ENCODE results near the gene CES4A. TPM values are rescaled to one million over a fixed set of nuclear protein-coding genes. Genes with fewer than 3 reads are reported as not detected.
"Not testable (repeated sequence)": the region's sequence is repeated elsewhere in the genome, so short reads cannot be mapped to it uniquely, and the experiment has no call there.

The CES4A gene
- total RNA-seq, 1 experiment from 2014 or later, result not detected

DNA sequence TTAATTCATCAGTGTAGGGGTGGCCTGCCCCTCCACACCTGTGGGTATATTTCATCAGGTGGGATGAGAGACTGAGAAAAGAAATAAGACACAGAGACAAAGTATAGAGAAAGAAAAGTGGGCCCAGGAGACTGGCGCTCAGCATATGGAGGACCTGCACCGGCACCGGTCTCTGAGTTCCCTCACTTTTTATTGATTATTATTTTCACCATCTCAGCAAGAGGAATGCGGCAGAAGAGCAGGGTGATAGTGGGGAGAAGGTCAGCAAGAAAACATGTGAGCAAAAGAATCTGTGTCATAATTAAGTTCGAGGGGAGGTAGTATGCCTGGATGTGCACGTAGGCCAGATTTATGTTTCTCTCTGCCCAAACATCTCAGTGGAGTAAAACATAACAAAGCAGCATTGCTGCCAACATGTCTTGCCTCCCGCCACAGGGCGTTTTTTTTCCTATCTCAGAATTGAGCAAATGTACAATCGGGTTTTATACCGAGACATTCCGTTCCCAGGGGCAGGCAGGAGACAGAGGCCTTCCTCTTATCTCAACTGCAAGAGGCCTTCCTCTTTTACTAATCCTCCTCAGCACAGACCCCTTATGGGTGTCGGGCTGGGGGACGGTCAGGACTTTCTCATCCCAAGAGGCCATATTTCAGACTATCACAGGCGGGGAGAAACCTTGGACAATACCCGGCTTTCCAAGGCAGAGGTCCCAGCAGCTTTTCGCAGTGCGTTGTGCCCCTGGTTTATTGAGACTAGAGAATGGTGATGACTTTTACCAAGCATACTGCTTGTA, 32.8 kb upstream of the CES4A start:
- DNase-seq (ENCODE audit: low read depth), result not testable (repeated sequence)

DNA sequence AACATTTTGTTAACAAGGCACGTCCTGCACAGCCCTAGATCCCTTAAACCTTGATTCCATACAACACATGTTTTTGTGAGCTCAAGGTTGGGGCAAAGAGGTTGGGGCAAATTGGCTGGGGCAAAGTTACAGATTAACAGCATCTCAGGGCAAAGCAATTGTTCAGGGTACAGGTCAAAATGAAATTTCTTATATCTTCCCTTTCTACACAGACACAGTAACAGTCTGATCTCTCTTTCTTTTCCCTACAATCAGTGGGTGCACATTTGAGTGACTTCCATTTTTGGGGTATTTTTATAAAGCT, 32.3 kb upstream of the CES4A start:
- not testable (repeated sequence) for DNase-seq (ENCODE audit: low read depth)

DNA sequence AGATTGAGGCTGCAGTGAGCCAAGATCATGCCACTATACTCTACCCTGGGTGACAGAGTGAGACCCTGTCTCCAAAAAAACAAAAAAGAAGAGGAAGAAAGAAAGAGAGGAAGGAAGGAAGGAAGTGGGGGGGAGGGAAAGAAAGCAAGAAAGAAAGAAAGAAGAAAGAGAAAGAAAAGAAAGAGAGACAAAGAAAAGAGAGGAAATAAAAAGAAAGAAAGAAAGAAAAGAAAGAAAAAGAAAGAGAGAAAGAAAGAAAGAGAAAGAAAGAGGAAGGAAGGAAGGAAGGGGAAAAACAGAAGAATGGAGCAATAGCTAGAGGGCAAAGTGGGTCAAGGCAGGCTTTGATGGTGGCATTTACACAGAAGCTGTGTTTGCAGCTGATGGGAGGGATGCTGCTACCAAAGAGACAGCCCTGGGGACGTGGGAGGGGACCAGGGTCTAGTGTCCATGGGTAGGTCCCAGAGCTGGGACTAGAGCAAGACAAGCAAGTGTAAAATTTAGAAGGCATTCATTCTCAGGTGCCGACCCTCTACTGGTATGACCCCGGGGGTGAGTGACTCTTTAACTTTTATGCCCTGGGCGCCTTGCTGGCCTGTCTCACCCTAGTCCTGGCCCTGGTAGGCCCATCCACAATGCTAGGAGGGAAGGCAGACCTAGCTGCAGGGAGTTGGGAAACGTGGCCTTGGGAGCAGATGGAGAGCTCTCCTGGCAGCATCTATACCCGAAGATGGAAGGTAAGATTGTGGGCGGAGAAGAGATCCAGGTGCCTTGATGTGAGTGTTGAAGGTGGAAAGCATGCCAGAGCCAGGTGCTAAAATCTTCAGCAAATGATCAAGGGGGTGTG, 29.3 kb upstream of the CES4A start:
- no peak for DNase-seq (ENCODE audit: low read depth)

DNA sequence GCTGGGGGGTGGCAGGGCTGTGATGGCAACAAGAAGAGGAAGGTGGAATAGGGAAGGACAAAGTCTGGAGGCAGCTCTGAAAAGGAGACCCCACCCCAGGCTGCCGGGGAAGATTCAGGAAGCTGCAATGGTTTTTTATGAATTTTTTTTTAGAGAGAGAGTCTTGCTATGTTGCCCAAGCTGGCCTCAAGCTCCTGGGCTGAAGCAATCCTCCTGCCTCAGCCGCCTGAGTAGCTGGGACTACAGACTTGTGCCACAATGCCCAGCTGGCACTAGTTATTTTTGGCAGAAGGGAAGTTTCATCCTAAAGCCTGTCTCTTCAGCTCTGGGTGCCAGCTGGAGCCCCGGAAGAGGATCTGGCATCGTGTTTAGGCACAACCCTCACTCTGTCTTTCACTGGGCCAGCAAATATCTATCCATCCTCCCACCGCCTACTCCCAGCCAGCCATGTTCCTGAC, 28.7 kb upstream of the CES4A start:
- DNase-seq (ENCODE audit: low read depth), result no peak

DNA sequence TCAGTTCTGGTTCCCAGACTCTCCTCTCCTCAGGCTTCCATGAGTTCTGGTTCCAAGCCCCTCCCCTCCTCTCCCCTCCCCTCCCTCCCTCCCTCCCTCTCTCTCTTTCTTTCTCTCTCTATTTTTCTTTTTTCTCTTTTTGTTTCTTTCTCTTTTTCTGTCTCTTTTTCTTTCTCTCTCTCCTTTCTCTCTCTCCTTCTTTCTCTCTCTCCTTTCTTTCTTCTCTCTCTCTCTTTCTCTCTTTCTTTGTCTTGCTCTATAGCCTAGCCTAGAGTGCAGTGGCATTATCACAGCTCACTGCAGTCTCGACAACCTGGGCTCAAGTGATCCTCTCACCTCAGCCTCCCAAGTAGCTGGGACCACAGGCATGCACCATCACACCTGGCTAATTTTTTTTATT, 28.1 kb upstream of the CES4A start:
- DNase-seq (ENCODE audit: low read depth), result no peak

DNA sequence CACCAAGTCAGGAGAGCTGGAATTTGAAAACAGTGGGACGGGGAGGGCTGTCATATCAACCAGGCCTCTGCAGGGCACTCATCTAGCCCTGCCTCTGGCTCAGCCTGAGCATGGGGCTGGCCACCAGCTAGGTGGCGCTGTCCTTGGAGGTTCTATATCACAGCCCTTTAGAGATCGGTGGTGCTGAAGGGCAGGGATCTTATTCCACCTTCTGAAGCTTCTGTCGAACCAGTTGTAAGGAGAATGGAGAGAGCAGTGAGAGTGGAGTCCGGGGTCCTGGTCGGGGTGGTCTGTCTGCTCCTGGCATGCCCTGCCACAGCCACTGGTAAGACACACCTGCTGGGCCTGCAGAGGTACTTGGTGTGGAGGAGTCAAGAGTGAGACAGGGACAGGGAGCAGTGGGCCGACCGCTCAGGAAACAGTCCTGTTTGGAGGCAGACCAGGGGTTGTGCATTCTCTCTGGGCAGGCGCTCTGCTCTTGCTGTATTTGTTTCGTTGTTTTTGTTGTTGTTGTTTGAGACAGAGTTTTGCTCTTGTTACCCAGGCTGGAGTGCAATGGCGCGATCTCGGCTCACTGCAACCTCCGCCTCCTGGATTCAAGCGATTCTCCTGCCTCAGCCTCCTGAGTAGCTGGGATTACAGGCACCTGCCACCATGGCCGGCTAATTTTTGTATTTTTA, 27.2 kb upstream of the CES4A start, which contains the start of gene CES3:
Gene CES3 (plus strand): TSS at position 202 of the 680 bp plus-strand sequence. CDS start 42 bp downstream, at position 244.
- peak; percentile 69 for DNase-seq (ENCODE audit: low read depth)

DNA sequence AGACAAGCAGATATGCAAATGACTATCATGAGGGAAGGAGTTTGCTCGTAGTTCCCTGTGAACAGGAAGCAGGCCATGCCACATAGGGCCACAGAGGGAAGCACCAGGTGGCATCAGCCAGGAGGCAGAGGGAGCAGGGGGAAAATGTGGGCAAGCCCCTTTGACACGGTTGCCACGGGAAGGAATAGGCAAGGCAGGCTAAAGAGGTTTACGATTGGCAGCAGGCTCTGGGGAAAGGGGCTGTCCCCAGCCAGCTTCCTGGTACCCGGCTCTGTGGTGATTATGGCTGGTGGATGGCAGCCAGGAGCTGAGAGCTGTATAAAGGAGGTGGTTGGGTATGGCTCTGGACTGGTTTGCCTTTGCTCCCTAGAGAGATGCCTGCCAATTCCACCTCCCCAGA, 26.5 kb upstream of the CES4A start:
- DNase-seq (ENCODE audit: low read depth), result no peak

DNA sequence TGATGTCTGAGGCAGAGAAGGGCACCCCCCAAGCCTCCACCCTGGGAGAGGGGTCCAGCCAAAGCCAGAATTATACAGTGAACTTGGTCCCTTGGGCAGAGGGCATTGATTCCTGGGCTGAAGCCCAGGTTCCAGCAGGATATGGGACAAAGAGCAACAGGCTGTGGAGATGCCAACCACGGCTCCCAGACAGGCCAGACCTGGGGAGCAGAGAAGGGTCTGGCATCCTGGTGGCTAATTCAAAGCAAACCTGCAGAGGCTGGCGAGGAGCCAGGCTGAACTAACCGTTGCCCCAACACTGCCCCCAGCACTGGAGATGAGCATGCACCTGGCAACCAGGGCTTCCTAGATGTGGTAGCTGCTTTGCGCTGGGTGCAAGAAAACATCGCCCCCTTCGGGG, 24.3 kb upstream of the CES4A start:
- no peak for DNase-seq (ENCODE audit: low read depth)

DNA sequence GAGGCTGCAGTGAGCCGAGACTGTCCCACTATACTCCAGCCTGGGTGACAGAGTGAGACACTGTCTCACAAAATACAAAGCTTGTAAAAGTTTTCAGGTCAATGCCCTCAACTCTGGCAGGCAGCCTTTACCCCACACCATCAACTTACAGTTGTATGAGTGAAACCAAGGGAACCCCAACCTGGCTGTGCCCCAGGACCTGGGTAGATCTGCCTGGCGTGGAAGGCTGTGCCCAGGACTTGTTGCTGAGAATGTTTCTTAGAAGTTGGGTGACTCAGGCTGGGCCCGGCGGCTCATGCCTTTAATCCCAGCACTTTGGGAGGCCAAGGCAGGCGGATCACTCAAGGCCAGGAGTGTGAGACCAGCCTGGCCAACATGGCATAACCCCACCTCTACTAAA, 19.5 kb upstream of the CES4A start:
- DNase-seq (ENCODE audit: low read depth), result peak; percentile 74

DNA sequence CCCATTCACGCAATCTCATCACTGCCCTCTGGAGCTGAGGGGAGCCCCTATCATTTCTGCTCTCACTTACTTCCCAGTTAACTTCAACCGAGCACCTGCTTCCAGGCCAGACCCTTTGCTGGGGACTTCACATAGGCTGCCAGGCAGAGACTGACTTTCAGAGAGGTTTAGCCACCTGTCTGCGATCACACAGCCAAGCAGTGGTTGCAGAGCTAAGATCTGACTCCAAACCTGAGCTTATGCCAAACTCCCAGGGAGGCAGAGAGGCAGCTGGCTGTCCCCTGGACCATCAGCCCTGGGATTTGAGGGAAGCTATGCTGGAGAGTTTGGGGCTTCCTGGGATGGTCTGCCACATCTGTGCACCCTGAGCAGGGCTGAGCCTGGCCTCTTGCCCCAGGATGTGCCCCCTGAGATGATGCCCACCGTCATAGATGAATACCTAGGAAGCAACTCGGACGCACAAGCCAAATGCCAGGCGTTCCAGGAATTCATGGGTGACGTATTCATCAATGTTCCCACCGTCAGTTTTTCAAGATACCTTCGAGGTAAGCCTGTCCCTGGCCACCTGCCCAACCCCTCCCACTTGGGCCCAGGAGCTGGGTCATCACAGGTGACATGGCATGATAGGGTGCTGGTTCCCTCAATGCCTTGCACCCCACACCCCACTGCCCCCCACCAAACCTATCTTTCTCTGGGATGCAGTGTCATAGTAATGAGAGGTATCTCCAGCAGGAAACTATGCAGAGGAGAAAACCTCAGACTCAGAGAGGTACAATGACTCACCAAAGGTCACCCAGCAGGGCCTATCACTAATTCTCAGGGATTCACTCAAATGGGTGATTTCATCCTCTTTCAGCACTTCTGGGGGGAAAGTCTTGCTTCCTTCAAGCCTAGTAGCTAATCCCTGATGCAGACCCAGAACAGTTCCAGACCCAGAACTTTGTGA, 17.3 kb upstream of the CES4A start:
- peak; percentile 80 for DNase-seq (ENCODE audit: low read depth)

DNA sequence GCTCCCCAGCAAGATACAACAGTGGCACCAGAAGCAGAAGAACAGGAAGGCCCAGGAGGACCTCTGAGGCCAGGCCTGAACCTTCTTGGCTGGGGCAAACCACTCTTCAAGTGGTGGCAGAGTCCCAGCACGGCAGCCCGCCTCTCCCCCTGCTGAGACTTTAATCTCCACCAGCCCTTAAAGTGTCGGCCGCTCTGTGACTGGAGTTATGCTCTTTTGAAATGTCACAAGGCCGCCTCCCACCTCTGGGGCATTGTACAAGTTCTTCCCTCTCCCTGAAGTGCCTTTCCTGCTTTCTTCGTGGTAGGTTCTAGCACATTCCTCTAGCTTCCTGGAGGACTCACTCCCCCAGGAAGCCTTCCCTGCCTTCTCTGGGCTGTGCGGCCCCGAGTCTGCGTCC, 15.4 kb upstream of the CES4A start:
- no peak for DNase-seq (ENCODE audit: low read depth)

DNA sequence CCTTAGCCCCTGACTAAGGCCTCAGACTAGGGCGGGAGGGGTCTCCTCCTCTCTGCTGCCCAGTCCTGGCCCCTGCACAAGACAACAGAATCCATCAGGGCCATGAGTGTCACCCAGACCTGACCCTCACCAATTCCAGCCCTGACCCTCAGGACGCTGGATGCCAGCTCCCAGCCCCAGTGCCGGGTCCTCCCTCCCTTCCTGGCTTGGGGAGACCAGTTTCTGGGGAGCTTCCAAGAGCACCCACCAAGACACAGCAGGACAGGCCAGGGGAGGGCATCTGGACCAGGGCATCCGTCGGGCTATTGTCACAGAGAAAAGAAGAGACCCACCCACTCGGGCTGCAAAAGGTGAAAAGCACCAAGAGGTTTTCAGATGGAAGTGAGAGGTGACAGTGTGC, 14.7 kb upstream of the CES4A start:
- DNase-seq (ENCODE audit: low read depth), result no peak

DNA sequence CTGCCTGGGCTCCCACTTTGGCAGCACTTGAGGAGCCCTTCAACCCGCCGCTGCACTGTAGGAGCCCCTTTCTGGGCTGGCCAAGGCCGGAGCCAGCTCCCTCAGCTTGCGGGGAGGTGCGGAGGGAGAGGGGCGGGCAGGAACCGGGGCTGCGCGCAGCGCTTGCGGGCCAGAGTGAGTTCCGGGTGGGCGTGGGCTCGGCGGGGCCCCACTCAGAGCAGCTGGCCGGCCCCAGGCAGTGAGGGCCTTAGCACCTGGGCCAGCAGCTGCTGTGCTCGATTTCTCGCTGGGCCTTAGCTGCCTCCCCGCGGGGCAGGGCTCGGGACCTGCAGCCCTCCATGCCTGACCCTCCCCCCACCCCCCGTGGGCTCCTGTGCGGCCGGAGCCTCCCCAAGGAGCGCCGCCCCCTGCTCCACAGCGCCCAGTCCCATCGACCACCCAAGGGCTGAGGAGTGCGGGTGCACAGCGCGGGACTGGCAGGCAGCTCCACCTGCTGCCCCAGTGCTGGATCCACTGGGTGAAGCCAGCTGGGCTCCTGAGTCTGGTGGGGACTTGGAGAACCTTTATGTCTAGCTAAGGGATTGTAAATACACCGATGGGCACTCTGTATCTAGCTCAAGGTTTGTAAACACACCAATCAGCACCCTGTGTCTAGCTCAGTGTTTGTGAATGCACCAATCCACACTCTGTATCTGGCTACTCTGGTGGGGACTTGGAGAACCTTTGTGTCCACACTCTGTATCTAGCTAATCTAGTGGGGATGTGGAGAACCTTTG, 14.0 kb upstream of the CES4A start:
- DNase-seq (ENCODE audit: low read depth), result not testable (repeated sequence)

DNA sequence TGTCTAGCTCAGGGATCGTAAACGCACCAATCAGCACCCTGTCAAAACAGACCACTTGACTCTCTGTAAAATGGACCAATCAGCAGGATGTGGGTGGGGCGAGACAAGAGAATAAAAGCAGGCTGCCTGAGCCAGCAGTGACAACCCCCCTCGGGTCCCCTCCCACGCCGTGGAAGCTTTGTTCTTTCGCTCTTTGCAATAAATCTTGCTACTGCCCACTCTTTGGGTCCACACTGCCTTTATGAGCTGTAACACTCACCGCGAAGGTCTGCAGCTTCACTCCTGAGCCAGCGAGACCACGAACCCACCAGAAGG, 13.5 kb upstream of the CES4A start:
- DNase-seq (ENCODE audit: low read depth), result not testable (repeated sequence)

DNA sequence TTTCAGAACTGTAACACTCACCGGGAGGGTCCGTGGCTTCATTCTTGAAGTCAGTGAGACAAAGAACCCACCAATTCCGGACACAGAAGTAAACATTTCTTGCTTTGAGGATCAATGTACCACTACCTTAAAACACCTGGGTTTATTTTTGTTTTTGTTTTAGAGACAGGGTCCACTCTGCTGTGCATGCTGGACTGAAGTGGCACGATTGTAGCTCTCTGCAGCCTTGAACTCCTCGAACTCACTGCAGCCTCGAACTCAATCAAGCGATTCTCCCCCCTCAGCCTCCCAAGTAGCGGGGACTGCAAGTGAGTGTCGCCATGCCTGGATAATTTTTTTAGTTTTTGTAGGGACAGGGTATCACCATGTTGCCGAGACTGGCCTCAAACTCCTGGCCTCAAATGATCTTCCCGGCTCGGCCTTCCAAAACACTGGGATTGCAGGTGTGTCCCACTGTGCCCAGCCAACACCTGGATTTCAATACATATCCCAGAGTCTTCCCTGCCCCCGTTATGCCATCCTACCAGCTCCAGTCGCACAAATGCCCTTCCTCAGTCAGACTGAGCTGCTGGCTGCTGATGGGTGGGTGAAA, 13.0 kb upstream of the CES4A start:
- DNase-seq (ENCODE audit: low read depth), result no peak

DNA sequence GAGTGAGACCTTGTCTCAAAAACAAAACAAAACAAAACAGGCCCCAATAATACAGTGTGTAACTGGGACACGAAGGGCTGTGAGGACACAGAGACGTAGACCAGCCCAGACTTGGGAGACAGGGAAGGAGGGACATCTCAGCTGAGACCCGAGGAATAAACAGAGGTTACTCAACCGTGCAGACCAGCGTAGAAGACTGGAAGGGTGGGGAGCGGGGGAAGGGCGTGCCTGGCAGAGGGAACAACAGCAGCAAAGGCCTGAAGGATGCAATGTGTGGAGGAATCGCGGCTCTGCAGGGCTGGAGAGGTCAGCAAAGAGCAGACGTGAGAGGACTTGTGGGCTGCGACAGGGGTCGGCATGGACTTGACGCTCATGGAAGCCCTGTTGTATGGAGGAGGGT, 11.6 kb upstream of the CES4A start:
- no peak for DNase-seq (ENCODE audit: low read depth)

DNA sequence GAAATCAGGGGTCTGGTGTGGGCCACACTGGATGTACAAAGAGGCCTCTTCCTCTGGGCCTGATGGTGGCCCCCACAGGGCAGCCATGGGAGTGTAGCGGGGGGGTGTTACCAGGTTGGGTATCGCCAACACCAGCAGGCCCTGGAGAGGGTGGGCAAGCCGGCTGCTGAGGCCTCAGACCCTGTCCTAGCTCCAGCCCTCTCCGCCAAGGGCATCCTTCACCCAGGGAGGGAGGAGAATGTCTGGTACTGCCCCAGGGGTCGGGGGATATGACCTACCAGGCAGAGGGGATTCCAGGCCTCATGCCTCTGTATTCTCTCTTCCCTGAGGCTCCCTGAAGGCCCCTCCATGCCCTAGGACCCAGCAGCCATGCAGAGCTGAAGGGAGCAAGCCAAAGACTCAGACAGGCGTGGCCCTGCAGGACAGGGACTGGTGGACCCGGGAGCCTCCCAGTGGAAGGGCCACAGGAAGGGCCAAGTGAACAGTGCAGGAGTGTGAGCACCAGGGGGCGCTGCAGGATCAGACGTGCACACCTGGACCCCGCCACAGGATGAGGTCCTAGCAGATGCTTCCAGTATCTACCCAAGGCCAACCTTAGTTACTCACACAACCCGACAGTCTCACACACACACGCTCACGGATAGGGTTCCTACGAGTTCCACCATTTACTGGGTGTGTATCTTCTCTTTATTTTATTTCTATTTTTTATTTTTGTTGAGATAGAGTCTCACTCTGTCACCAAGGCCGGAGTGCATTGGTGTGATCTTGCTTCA, 10.9 kb upstream of the CES4A start:
- peak; percentile 77 for DNase-seq (ENCODE audit: low read depth)

DNA sequence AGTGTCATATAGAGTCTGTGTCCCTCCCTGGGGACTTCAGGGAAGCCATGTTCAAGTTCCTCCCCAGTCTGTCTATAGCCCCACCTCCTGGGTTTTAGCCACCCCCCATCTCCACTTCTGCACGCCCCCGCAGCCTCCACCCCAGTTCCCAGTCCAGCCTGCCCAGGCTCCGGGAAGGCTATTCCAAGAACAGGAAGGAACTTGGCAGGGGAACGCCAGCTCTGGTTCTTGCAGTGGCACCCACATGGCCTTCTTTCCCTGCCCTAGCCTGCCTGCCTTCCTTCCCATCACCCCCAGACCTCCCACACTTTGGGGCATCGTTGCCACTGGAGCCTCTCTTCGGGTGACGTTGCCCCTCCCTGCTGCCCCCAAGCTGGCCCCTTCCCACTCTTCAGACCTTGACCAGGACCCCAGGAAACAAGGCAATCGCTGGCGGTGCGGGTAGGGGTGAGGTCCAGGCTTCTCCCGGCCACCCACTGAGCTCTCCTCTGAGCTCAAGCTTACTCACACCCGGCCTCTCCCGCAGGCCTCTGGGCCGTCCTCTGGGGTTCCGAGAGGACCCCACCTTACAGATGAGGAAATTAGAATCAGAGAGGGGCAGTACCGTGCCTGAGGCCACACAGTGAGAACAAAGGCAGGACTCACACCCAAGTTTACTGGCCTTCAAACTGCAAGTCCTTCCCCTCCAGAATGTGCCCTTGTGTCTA, 9.2 kb upstream of the CES4A start:
- DNase-seq (ENCODE audit: low read depth), result no peak

DNA sequence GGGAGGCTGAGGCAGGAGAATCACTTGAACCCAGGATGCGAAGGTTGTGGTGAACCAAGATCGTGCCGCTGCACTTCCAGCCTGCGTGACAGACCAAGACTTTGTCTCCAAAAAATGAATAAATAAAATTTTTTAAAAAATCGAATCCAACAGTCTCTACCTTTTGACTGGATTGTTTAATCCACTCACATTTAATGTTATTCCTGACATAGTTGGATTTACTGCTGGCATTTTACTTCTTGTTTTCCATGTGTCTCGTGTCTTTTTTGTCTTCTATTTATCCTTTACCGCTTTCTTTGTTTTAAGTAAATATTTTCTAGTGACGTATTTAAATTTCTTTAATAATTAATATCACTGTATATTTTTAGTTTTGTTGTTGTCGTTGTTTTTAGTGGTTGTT, 5.4 kb upstream of the CES4A start:
- DNase-seq (ENCODE audit: low read depth), result no peak
